HEK293 (cell line): ENCODE results near the gene PGGT1B.

Experiments
- CTCF ChIA-PET: fragments of 350-600 bp; formaldehyde crosslinking; extraction: SDS; loops from one replicate; lab custom pipeline; 2021; ENCODE audit warnings: antibody characterized with exemption; lab: Yijun Ruan, JAX
- POLR2A ChIA-PET: fragments of 300-600 bp; formaldehyde crosslinking; extraction: SDS; loops from one replicate; lab custom pipeline; 2020; ENCODE audit warnings: antibody characterized with exemption, inconsistent platforms; lab: Yijun Ruan, JAX
- H3K27ac ChIP-seq: fragments of 200-500 bp; sonication (Bioruptor generic); 2 replicates; pipeline ENCODE4 v1.5.1; 2014; ENCODE audit warnings: low read depth, low read length, control low read depth, inconsistent platforms; ENCODE audit errors: extremely low read depth
- H3K36me3 ChIP-seq, 2 experiments: fragments of 200-500 bp in 1 of 2; sonication (Bioruptor generic) in 1 of 2; 1 replicate in 1 of 2; 2 replicates in 1 of 2; pipeline ENCODE4 v1.5.1; 2014 to 2017; ENCODE audit warnings: inconsistent platforms in 2 of 2, low read length in 2 of 2; ENCODE audit not compliant: control insufficient read depth in 2 of 2, insufficient read depth in 1 of 2
- H3K4me1 ChIP-seq: fragments of 200-500 bp; sonication (Bioruptor generic); 2 replicates; pipeline ENCODE4 v1.5.1; 2014; ENCODE audit warnings: mild to moderate bottlenecking, low read length, inconsistent platforms; ENCODE audit not compliant: control insufficient read depth, insufficient read depth
- H3K4me3 ChIP-seq: 2 replicates; pipeline ENCODE4 v1.5.1; 2011; ENCODE audit warnings: low read depth, mild to moderate bottlenecking, control low read depth, low read length, moderate library complexity
- H3K9me3 ChIP-seq: fragments of 200-500 bp; sonication (Bioruptor generic); 2 replicates; pipeline ENCODE4 v1.5.1; 2014; ENCODE audit warnings: low read depth, low read length, inconsistent platforms; ENCODE audit not compliant: control insufficient read depth, insufficient read depth
- GLI4 ChIP-seq: fragments of 450-650 bp; formaldehyde crosslinking; IDR thresholded peaks from 2 replicates; pipeline ENCODE4 v1.5.1; 2016; ENCODE audit warnings: missing biosample characterization, missing genetic modification characterization
- HIC1 ChIP-seq: fragments of 450-650 bp; formaldehyde crosslinking; IDR thresholded peaks from 2 replicates; pipeline ENCODE4 v1.5.1; 2016; ENCODE audit warnings: missing biosample characterization, missing genetic modification characterization
- HOXD13 ChIP-seq: sonication (generic); formaldehyde crosslinking; IDR thresholded peaks from 2 replicates; pipeline ENCODE4 v1.8.0; 2022; ENCODE audit warnings: missing genetic modification reagents, borderline replicate concordance
- KLF7 ChIP-seq: fragments of 450-650 bp; formaldehyde crosslinking; IDR thresholded peaks from 2 replicates; pipeline ENCODE4 v1.5.1; 2016; ENCODE audit warnings: missing biosample characterization, missing genetic modification characterization, borderline replicate concordance
- KLF8 ChIP-seq: fragments of 450-650 bp; formaldehyde crosslinking; IDR thresholded peaks from 2 replicates; pipeline ENCODE4 v1.5.1; 2016; ENCODE audit warnings: missing biosample characterization, missing genetic modification characterization
- REPIN1 ChIP-seq: fragments of 450-650 bp; formaldehyde crosslinking; IDR thresholded peaks from 2 replicates; pipeline ENCODE4 v1.5.1; 2017; ENCODE audit warnings: missing biosample characterization, missing genetic modification characterization, low read depth
- SP7 ChIP-seq: fragments of 450-650 bp; formaldehyde crosslinking; IDR thresholded peaks from 2 replicates; pipeline ENCODE4 v1.5.1; 2016; ENCODE audit warnings: missing biosample characterization, missing genetic modification characterization
- ZNF112 ChIP-seq: fragments of 450-650 bp; formaldehyde crosslinking; IDR thresholded peaks from 2 replicates; pipeline ENCODE4 v1.5.0; 2017; ENCODE audit warnings: missing biosample characterization, missing genetic modification characterization
- ZNF157 ChIP-seq: fragments of 450-650 bp; formaldehyde crosslinking; IDR thresholded peaks from 2 replicates; pipeline ENCODE4 v1.5.1; 2016; ENCODE audit warnings: missing biosample characterization, missing genetic modification characterization
- ZNF169 ChIP-seq: fragments of 450-650 bp; formaldehyde crosslinking; IDR thresholded peaks from 2 replicates; pipeline ENCODE4 v1.5.1; 2016; ENCODE audit warnings: missing biosample characterization, missing genetic modification characterization
- ZNF248 ChIP-seq: fragments of 450-650 bp; formaldehyde crosslinking; IDR thresholded peaks from 2 replicates; pipeline ENCODE4 v1.5.1; 2017; ENCODE audit warnings: missing biosample characterization, missing genetic modification characterization
- ZNF335 ChIP-seq: fragments of 450-650 bp; formaldehyde crosslinking; conservative IDR thresholded peaks from 2 replicates; pipeline ENCODE4 v1.5.1; 2016; ENCODE audit warnings: missing biosample characterization, missing genetic modification characterization
- ZNF561 ChIP-seq: fragments of 450-650 bp; IDR thresholded peaks from 2 replicates; pipeline ENCODE4 v1.5.1; 2018; ENCODE audit warnings: missing biosample characterization, missing genetic modification characterization, borderline replicate concordance
- ZNF585B ChIP-seq: fragments of 450-650 bp; formaldehyde crosslinking; IDR thresholded peaks from 2 replicates; pipeline ENCODE4 v1.5.1; 2016; ENCODE audit warnings: missing biosample characterization, missing genetic modification characterization
- ZNF621 ChIP-seq: fragments of 450-650 bp; formaldehyde crosslinking; IDR thresholded peaks from 2 replicates; pipeline ENCODE4 v1.5.1; 2017; ENCODE audit warnings: missing biosample characterization, missing genetic modification characterization
- ZNF626 ChIP-seq: fragments of 450-650 bp; sonication (Bioruptor Pico); formaldehyde crosslinking; IDR thresholded peaks from 2 replicates; pipeline ENCODE4 v1.5.1; 2018; ENCODE audit warnings: missing biosample characterization, missing genetic modification characterization, inconsistent platforms
- ZNF791 ChIP-seq: fragments of 450-650 bp; formaldehyde crosslinking; IDR thresholded peaks from 2 replicates; pipeline ENCODE4 v1.5.1; 2016; ENCODE audit warnings: missing biosample characterization, missing genetic modification characterization
- ZNF843 ChIP-seq: fragments of 450-650 bp; formaldehyde crosslinking; IDR thresholded peaks from 2 replicates; pipeline ENCODE4 v1.5.1; 2016; ENCODE audit warnings: missing biosample characterization, missing genetic modification characterization
- ZSCAN5A ChIP-seq: fragments of 450-650 bp; formaldehyde crosslinking; IDR thresholded peaks from 2 replicates; pipeline ENCODE4 v1.5.1; 2016; ENCODE audit warnings: missing biosample characterization, missing genetic modification characterization
- TF ChIP-seq, protein P1 (sequence below): fragments of 450-650 bp; formaldehyde crosslinking; IDR thresholded peaks from 2 replicates; pipeline ENCODE4 v1.5.1; 2016; ENCODE audit warnings: missing biosample characterization, missing genetic modification characterization
- TF ChIP-seq, protein P2 (sequence below): fragments of 450-650 bp; formaldehyde crosslinking; IDR thresholded peaks from 2 replicates; pipeline ENCODE4 v1.5.1; 2016; ENCODE audit warnings: missing biosample characterization, missing genetic modification characterization
- TF ChIP-seq, protein P3 (sequence below): fragments of 450-650 bp; formaldehyde crosslinking; IDR thresholded peaks from 2 replicates; pipeline ENCODE4 v1.5.1; 2016; ENCODE audit warnings: missing biosample characterization, missing genetic modification characterization, borderline replicate concordance
- TF ChIP-seq, protein P4 (sequence below): sonication (generic); formaldehyde crosslinking; IDR thresholded peaks from 2 replicates; pipeline ENCODE4 v1.8.1; 2022; ENCODE audit warnings: mild to moderate bottlenecking, moderate library complexity, missing genetic modification reagents

Gene PGGT1B

DNA sequence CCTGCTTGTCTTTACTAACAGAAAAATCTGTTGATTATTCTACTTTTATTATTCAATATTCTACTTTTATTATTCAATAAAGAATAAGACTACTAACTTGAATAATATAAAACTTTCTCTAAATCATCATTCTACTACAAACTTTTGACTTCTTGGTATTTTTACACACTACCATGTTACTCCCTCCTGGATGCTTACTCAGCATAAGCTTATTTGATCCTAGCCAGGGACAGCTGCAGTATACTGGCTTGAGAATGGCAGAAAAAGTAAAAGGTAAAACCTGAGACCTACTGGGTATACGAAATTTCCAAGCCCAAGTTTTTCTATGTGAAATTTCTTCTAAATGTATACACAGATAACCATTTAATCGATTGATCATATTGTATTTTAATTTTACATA is 26.1 kb downstream of the PGGT1B start:
- Histone ChIP-seq H3K9me3 (no peaks in the 10 kb centered on the region), H3K4me1 (no peaks in the 10 kb centered on the region), H3K4me3 (no peak overlapping the region), H3K36me3 (peaks cover 7 to 37% of the 10 kb centered on the region in 2 experiments), H3K27ac (no peak overlapping the region)
- TF ChIP-seq KLF7 (no peak), ZNF843 (tag by site-specific recombination) (no peak), ZNF791 (tag by site-specific recombination) (no peak), REPIN1 (tag by site-specific recombination) (no peak), ZNF561 (no peak), KLF8 (tag by site-specific recombination) (no peak), ZNF112 (no peak), ZSCAN5A (tag by site-specific recombination) (no peak), ZNF248 (tag by site-specific recombination) (no peak)
- TF ChIP-seq, protein P1, sequence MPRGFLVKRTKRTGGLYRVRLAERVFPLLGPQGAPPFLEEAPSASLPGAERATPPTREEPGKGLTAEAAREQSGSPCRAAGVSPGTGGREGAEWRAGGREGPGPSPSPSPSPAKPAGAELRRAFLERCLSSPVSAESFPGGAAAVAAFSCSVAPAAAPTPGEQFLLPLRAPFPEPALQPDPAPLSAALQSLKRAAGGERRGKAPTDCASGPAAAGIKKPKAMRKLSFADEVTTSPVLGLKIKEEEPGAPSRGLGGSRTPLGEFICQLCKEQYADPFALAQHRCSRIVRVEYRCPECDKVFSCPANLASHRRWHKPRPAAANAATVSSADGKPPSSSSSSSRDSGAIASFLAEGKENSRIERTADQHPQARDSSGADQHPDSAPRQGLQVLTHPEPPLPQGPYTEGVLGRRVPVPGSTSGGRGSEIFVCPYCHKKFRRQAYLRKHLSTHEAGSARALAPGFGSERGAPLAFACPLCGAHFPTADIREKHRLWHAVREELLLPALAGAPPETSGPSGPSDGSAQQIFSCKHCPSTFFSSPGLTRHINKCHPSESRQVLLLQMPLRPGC (tag by site-specific recombination), result no peak
- TF ChIP-seq, protein P2, sequence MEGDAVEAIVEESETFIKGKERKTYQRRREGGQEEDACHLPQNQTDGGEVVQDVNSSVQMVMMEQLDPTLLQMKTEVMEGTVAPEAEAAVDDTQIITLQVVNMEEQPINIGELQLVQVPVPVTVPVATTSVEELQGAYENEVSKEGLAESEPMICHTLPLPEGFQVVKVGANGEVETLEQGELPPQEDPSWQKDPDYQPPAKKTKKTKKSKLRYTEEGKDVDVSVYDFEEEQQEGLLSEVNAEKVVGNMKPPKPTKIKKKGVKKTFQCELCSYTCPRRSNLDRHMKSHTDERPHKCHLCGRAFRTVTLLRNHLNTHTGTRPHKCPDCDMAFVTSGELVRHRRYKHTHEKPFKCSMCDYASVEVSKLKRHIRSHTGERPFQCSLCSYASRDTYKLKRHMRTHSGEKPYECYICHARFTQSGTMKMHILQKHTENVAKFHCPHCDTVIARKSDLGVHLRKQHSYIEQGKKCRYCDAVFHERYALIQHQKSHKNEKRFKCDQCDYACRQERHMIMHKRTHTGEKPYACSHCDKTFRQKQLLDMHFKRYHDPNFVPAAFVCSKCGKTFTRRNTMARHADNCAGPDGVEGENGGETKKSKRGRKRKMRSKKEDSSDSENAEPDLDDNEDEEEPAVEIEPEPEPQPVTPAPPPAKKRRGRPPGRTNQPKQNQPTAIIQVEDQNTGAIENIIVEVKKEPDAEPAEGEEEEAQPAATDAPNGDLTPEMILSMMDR (tag by site-specific recombination), result no peak
- TF ChIP-seq, protein P3, sequence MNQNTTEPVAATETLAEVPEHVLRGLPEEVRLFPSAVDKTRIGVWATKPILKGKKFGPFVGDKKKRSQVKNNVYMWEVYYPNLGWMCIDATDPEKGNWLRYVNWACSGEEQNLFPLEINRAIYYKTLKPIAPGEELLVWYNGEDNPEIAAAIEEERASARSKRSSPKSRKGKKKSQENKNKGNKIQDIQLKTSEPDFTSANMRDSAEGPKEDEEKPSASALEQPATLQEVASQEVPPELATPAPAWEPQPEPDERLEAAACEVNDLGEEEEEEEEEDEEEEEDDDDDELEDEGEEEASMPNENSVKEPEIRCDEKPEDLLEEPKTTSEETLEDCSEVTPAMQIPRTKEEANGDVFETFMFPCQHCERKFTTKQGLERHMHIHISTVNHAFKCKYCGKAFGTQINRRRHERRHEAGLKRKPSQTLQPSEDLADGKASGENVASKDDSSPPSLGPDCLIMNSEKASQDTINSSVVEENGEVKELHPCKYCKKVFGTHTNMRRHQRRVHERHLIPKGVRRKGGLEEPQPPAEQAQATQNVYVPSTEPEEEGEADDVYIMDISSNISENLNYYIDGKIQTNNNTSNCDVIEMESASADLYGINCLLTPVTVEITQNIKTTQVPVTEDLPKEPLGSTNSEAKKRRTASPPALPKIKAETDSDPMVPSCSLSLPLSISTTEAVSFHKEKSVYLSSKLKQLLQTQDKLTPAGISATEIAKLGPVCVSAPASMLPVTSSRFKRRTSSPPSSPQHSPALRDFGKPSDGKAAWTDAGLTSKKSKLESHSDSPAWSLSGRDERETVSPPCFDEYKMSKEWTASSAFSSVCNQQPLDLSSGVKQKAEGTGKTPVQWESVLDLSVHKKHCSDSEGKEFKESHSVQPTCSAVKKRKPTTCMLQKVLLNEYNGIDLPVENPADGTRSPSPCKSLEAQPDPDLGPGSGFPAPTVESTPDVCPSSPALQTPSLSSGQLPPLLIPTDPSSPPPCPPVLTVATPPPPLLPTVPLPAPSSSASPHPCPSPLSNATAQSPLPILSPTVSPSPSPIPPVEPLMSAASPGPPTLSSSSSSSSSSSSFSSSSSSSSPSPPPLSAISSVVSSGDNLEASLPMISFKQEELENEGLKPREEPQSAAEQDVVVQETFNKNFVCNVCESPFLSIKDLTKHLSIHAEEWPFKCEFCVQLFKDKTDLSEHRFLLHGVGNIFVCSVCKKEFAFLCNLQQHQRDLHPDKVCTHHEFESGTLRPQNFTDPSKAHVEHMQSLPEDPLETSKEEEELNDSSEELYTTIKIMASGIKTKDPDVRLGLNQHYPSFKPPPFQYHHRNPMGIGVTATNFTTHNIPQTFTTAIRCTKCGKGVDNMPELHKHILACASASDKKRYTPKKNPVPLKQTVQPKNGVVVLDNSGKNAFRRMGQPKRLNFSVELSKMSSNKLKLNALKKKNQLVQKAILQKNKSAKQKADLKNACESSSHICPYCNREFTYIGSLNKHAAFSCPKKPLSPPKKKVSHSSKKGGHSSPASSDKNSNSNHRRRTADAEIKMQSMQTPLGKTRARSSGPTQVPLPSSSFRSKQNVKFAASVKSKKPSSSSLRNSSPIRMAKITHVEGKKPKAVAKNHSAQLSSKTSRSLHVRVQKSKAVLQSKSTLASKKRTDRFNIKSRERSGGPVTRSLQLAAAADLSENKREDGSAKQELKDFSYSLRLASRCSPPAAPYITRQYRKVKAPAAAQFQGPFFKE (tag by site-specific recombination), result no peak
- TF ChIP-seq, protein P4, sequence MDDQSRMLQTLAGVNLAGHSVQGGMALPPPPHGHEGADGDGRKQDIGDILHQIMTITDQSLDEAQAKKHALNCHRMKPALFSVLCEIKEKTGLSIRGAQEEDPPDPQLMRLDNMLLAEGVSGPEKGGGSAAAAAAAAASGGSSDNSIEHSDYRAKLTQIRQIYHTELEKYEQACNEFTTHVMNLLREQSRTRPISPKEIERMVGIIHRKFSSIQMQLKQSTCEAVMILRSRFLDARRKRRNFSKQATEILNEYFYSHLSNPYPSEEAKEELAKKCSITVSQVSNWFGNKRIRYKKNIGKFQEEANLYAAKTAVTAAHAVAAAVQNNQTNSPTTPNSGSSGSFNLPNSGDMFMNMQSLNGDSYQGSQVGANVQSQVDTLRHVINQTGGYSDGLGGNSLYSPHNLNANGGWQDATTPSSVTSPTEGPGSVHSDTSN, result no peak
- ChIA-PET POLR2A (no interaction called here), CTCF (no interaction called here)

GRCh38 chr5:115231598-115231997 is 31.1 kb downstream of the PGGT1B start:
- Histone ChIP-seq H3K27ac (no peak overlapping the region), H3K9me3 (no peaks in the 10 kb centered on the region), H3K36me3 (peaks cover 10 to 42% of the 10 kb centered on the region in 2 experiments), H3K4me3 (no peak overlapping the region), H3K4me1 (no peaks in the 10 kb centered on the region)
- POLR2A ChIA-PET, result no interaction called here
- CTCF ChIA-PET, result interaction anchor here (1.8 kb wide), 1 partner anchor 14 kb away, joined by 8 read pairs; no protein-coding TSS in a partner anchor
- no peak for TF ChIP-seq ZNF169 (tag by site-specific recombination)
- no peak for TF ChIP-seq HOXD13 (CRISPR knock-in tag)
- TF ChIP-seq SP7 (tag by site-specific recombination), result no peak
- TF ChIP-seq KLF7, result no peak
- no peak for TF ChIP-seq ZNF626 (tag by site-specific recombination)
- no peak for TF ChIP-seq GLI4 (tag by site-specific recombination)
- no peak for TF ChIP-seq HIC1 (tag by site-specific recombination)
- no peak for TF ChIP-seq ZNF157 (tag by site-specific recombination)
- TF ChIP-seq ZNF335 (tag by site-specific recombination), result no peak
- no peak for TF ChIP-seq ZNF621 (tag by site-specific recombination)
- no peak for TF ChIP-seq ZNF585B
